ENCODE measurements around the gene INPP5E.
A peak's percentile ranks its signal among the peaks of the same experiment; 100 is the strongest.

The INPP5E gene

GRCh38 chr9:136405481-136405880 lies 34.2 kb downstream of the INPP5E start:
- no peak for DNase-seq

- no peak for DNase-seq
Measured at GRCh38 chr9:136404801-136405136, 34.9 kb downstream of the INPP5E start.

- DNase-seq: no peak
Measured at GRCh38 chr9:136403915-136404800, 35.5 kb downstream of the INPP5E start.

- no peak for DNase-seq
Measured at GRCh38 chr9:136403538-136403914, 36.1 kb downstream of the INPP5E start.

GRCh38 chr9:136402067-136402466 lies 37.6 kb downstream of the INPP5E start:
- DNase-seq: no peak

- no peak for DNase-seq
Measured at GRCh38 chr9:136401173-136401922, 38.3 kb downstream of the INPP5E start.

- peak; percentile 8 to 85 (median 65) for DNase-seq
Measured at GRCh38 chr9:136400038-136400834, 39.4 kb downstream of the INPP5E start, which contains the start of gene SNAPC4. TSS of gene SNAPC4 (minus strand) at chr9:136400170. CDS start at chr9:136398428, 1,742 bp downstream.

- DNase-seq: no peak
Measured at GRCh38 chr9:136399176-136400037, 40.2 kb downstream of the INPP5E start.

GRCh38 chr9:136398286-136398685 lies 41.4 kb downstream of the INPP5E start:
- DNase-seq: no peak

GRCh38 chr9:136397643-136398042 lies 42.0 kb downstream of the INPP5E start:
- no peak for DNase-seq

- no peak for DNase-seq
Measured at GRCh38 chr9:136396219-136396515, 43.5 kb downstream of the INPP5E start.

- DNase-seq: no peak
Measured at GRCh38 chr9:136395345-136396218, 44.1 kb downstream of the INPP5E start.

GRCh38 chr9:136395020-136395340 lies 44.7 kb downstream of the INPP5E start:
- DNase-seq: no peak

- no peak for DNase-seq
Measured at GRCh38 chr9:136394312-136395019, 45.2 kb downstream of the INPP5E start.

GRCh38 chr9:136393531-136393930 lies 46.1 kb downstream of the INPP5E start:
- DNase-seq: no peak

- no peak for DNase-seq
Measured at GRCh38 chr9:136392538-136393449, 46.9 kb downstream of the INPP5E start.

- no peak for DNase-seq
Measured at GRCh38 chr9:136391737-136392537, 47.7 kb downstream of the INPP5E start.

- peak in 2 of 51 donors; percentile 16 to 35 for DNase-seq
Measured at GRCh38 chr9:136389396-136389795, 50.2 kb downstream of the INPP5E start.
